K562 treated with DMSO at 1 percent for 4 hours (cell line): ENCODE measurements around the gene VCX2. TPM values are rescaled to one million over a fixed set of nuclear protein-coding genes. Genes with fewer than 3 reads are reported as not detected.

ENCODE experiments used
- total RNA-seq: library from RNA; unstranded; fragments of 300-600 nt; gene quantifications from 2 replicates; pipeline ENCODE4 v1.2.3, GENCODE V29; 2022; ENCODE audit not compliant: insufficient read depth

The VCX2 gene
- total RNA-seq = not detected in 2 replicates

GRCh38 chrX:8171169-8171568 lies at the start of gene VCX2:
TSS of gene VCX2 (minus strand) at chrX:8171267. CDS start at chrX:8170643, 624 bp downstream.

Other genes with a start within 250 kb of the VCX2 start
- 14.0 and 22.4 TPM in 2 replicates for gene PNPLA4, start 243.9 kb downstream of the VCX2 start, total RNA-seq